Sigmoid colon (tissue), 7 donors: ENCODE measurements around the gene TYR. TPM values are rescaled to one million over a fixed set of nuclear protein-coding genes. Genes with fewer than 3 reads are reported as not detected.
"Not testable (repeated sequence)": the region's sequence is repeated elsewhere in the genome, so short reads cannot be mapped to it uniquely, and the experiment has no call there.

Source experiments
- DNase-seq: peaks from one replicate; pipeline ENCODE4 v3.0.0-alpha.2; 2019
- H3K27ac ChIP-seq, 4 donors: fragments of 200-600 bp; sonication (generic); one replicate each; pipeline ENCODE4 v1.5.1; 2016 to 2019; ENCODE audit warnings: mild to moderate bottlenecking in 1 of 4
- H3K27me3 ChIP-seq, 3 donors: fragments of 200-600 bp; sonication (generic); one replicate each; pipeline ENCODE4 v1.5.1; 2019; ENCODE audit warnings: mild to moderate bottlenecking in 1 of 3
- H3K36me3 ChIP-seq, 4 donors: fragments of 200-600 bp; sonication (generic); one replicate each; pipeline ENCODE4 v1.5.1; 2016 to 2019
- H3K4me1 ChIP-seq, 4 donors: fragments of 200-600 bp; sonication (generic); one replicate each; pipeline ENCODE4 v1.5.1; 2017 to 2019
- H3K4me3 ChIP-seq, 4 donors: fragments of 200-600 bp; sonication (generic); one replicate each; pipeline ENCODE4 v1.5.1; 2017 to 2019; ENCODE audit warnings: mild to moderate bottlenecking in 2 of 4, moderate library complexity in 1 of 4
- H3K9me3 ChIP-seq, 4 donors: fragments of 200-600 bp in 3 of 4; sonication (generic) in 3 of 4; one replicate each; pipeline versions ENCODE4 v1.5.1 to v1.6.1; 2013 to 2019
- EP300 ChIP-seq, 4 donors: sonication (generic); formaldehyde crosslinking; IDR thresholded peaks; one replicate each; pipeline ENCODE4 v1.6.1; 2017; ENCODE audit warnings: antibody characterized with exemption in 4 of 4
- POLR2A ChIP-seq, 2 donors: fragments of 450-650 bp; IDR thresholded peaks; one replicate each; pipeline ENCODE4 v1.6.1; 2016; ENCODE audit warnings: antibody characterized with exemption in 2 of 2, mild to moderate bottlenecking in 2 of 2, moderate library complexity in 2 of 2
- POLR2AphosphoS5 ChIP-seq, 4 donors: sonication (generic); formaldehyde crosslinking; IDR thresholded peaks; one replicate each; pipeline ENCODE4 v1.6.1; 2017; ENCODE audit warnings: antibody characterized with exemption in 4 of 4
- WGBS, 2 donors: extraction: QIAGEN DNeasy Blood & Tissue Kit; methylation state at CpG; one replicate each; pipeline ENCODE4 v1.1.7; 2013; 5-methylcytosine and 5-hydroxymethylcytosine counted together
- intact Hi-C: fragments of 100-400 bp; cut with DNase I; formaldehyde crosslinking; loops from one replicate; pipeline ENCODE4 v1.15.1; 2023
- polyA plus RNA-seq, 3 donors: library from polyadenylated mRNA; stranded (reverse); fragments of 200-250 nt; gene quantifications; one replicate each; pipeline ENCODE4 v1.2.3, GENCODE V29; 2013
- total RNA-seq, 4 donors: library from RNA; depleted of rRNA; stranded (reverse); fragments of >200 nt; gene quantifications; one replicate each; pipeline ENCODE4 v1.1.0, GENCODE V29; 2016
- TF ChIP-seq, protein P1 (sequence below), 4 experiments: fragments of 450-650 bp in 3 of 4; fragments of 200-600 bp in 1 of 4; IDR thresholded peaks; one replicate each; pipeline ENCODE4 v1.5.1; 2016 to 2019; ENCODE audit warnings: antibody characterized with exemption in 4 of 4, mild to moderate bottlenecking in 3 of 4, moderate library complexity in 2 of 4
- donor health status: healthy with polysubstance abuse.
- donor health status: Bipolar disorder and iron deficiency.
- donor health status: healthy.

TYR gene
- total and polyA plus RNA-seq, 7 donors = not detected

DNA sequence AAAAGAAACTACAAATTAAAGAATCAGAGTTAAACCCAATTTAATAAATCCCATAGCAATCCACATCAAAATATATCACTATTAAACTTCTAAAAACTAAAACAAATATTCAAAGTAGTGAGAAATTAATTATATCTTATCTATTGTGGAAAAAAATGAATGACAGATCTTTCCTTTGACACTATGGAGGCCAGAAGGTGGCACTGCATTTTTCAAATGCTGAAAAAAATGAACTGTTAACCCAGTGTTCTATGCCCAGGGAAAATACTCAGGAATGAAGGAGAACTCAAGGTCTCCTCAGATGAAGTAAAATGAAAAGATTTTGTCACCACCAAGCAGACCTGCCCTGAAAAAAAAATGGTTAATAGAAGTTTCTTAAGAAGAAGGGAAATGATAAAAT lies 27.7 kb downstream of the TYR start:
- no peaks in the 10 kb centered on the region for H3K4me1 ChIP-seq
- no peak for DNase-seq
- no peaks in the 10 kb centered on the region for H3K36me3 ChIP-seq
- no peak overlapping the region for H3K4me3 ChIP-seq
- H3K27ac ChIP-seq = no peak overlapping the region
- TF ChIP-seq POLR2A (IDR thresholded peaks at IDR 0.05) = no peak
- TF ChIP-seq, protein P1, sequence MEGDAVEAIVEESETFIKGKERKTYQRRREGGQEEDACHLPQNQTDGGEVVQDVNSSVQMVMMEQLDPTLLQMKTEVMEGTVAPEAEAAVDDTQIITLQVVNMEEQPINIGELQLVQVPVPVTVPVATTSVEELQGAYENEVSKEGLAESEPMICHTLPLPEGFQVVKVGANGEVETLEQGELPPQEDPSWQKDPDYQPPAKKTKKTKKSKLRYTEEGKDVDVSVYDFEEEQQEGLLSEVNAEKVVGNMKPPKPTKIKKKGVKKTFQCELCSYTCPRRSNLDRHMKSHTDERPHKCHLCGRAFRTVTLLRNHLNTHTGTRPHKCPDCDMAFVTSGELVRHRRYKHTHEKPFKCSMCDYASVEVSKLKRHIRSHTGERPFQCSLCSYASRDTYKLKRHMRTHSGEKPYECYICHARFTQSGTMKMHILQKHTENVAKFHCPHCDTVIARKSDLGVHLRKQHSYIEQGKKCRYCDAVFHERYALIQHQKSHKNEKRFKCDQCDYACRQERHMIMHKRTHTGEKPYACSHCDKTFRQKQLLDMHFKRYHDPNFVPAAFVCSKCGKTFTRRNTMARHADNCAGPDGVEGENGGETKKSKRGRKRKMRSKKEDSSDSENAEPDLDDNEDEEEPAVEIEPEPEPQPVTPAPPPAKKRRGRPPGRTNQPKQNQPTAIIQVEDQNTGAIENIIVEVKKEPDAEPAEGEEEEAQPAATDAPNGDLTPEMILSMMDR (IDR thresholded peaks at IDR 0.05) = no peak
- TF ChIP-seq EP300 (IDR thresholded peaks at IDR 0.05) = no peak
- no peak for TF ChIP-seq POLR2AphosphoS5 (IDR thresholded peaks at IDR 0.05)
- intact Hi-C loops = no loop called here
- no peaks in the 10 kb centered on the region for H3K27me3 ChIP-seq
- H3K9me3 ChIP-seq = no peaks in the 10 kb centered on the region

DNA sequence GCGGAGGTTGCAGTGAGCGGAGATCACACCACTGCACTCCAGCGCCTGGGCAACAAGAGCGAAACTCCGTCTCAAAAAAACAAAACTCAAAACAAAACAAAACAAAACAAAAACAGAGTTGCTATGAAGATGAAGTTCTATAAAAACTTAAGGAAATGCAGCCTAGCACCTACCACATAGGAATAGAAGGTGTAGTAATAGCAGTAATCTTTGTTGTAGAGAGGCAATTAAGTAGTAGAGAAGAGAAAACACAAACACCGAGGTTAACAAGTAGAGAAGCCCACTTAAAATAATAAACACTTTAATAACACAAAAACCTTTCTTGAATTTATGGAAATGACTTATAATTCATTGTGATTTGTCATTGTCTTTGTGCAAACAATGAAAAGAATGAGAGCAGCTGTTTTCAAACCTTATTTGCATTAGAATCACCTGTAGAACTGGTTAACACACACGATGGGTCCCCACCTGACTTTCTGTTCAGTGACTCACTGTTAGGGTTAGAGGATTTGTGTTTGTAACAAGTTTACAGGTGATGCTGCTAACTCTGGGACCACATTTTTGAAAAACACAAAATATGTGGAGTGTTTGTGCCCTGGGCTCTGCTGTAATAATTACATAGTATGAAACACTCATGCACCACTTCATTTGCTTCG lies 43.1 kb downstream of the TYR start:
- no peak for DNase-seq
- Histone ChIP-seq H3K4me1 (no peaks in the 10 kb centered on the region), H3K9me3 (no peaks in the 10 kb centered on the region), H3K27me3 (no peaks in the 10 kb centered on the region), H3K4me3 (no peak overlapping the region), H3K36me3 (no peaks in the 10 kb centered on the region), H3K27ac (no peak overlapping the region)
- TF ChIP-seq EP300 (IDR thresholded peaks at IDR 0.05) = no peak
- TF ChIP-seq POLR2A (IDR thresholded peaks at IDR 0.05) = no peak
- no peak for TF ChIP-seq POLR2AphosphoS5 (IDR thresholded peaks at IDR 0.05)
- TF ChIP-seq, protein P1 (IDR thresholded peaks at IDR 0.05) = no peak
- intact Hi-C loops = no loop called here
- WGBS, 2 donors = 69 to 77% methylated on average over 8 of the region's 8 CpGs

DNA sequence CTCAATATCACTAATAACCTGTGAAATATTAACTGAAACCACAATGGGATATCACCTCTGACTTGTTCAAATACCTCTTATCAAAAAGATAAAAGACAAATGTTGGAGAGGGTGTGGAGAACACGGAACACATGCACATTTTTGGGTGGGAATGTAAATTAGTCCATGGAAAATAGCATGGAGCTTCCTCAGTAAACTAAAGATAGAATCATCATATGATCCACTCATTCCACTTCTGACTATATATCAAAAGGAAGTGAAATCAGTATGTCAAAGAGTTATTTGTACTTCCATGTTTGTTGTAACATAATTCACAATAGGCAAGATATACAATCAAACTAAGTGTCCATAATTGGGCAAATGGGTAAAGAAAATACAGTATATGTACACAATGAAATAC lies 57.4 kb downstream of the TYR start:
- no peaks in the 10 kb centered on the region for H3K36me3 ChIP-seq
- H3K9me3 ChIP-seq = no peaks in the 10 kb centered on the region
- no peaks in the 10 kb centered on the region for H3K4me1 ChIP-seq
- DNase-seq = no peak
- H3K27me3 ChIP-seq = no peaks in the 10 kb centered on the region
- TF ChIP-seq POLR2A (IDR thresholded peaks at IDR 0.05) = no peak
- TF ChIP-seq, protein P1 (IDR thresholded peaks at IDR 0.05) = no peak
- no peak for TF ChIP-seq EP300 (IDR thresholded peaks at IDR 0.05)
- no peak for TF ChIP-seq POLR2AphosphoS5 (IDR thresholded peaks at IDR 0.05)
- intact Hi-C loops = no loop called here
- 19 to 48% methylated on average over 1 of the region's 1 CpG for WGBS, 2 donors
- H3K4me3 ChIP-seq = no peak overlapping the region
- no peak overlapping the region for H3K27ac ChIP-seq

DNA sequence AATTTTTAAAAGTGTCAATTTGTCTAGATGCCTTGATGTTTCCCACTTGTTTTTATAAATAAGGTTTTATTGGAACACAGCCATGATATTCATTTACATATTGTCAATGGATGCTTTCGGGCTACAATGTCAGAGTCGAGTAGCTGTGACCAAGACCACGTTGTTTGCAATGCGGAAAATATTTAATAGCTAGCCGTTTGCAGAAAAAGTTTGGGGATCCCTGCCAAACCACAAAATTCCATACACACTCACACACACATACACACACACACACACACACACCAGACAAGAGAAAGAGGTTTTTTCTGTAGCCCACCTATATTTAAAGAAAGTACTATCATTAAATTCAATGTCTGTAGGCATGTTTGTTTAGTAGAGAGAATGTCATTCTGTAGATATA lies 58.3 kb downstream of the TYR start:
- Histone ChIP-seq H3K27me3 (no peaks in the 10 kb centered on the region), H3K9me3 (no peaks in the 10 kb centered on the region), H3K4me3 (no peak overlapping the region), H3K4me1 (no peaks in the 10 kb centered on the region), H3K27ac (no peak overlapping the region), H3K36me3 (no peaks in the 10 kb centered on the region)
- TF ChIP-seq, protein P1 (IDR thresholded peaks at IDR 0.05) = no peak
- no peak for TF ChIP-seq POLR2AphosphoS5 (IDR thresholded peaks at IDR 0.05)
- TF ChIP-seq EP300 (IDR thresholded peaks at IDR 0.05) = no peak
- no peak for TF ChIP-seq POLR2A (IDR thresholded peaks at IDR 0.05)
- no peak for DNase-seq
- intact Hi-C loops = no loop called here
- WGBS, 2 donors = 86 to 88% methylated on average over 5 of the region's 5 CpGs

DNA sequence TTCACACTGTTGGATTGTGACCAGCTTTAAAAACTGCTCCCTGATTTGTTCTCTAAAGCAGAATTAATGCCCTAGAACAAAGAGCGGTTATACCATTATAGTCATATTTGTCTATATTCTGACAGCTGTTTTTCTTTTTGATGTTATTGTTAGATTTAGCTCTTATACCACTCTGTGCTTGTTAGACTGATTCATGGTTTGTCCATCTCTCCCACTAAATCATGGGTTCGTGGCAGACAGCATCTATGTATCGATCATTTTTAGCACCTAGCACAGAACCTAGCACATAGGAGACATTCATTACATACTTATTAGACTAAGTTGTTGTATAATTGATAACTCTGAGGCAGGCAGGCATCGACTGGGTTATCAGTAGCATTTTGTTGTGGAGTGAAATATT lies 69.3 kb downstream of the TYR start:
- intact Hi-C loops, H3K27ac ChIP-seq, H3K27me3 ChIP-seq, H3K9me3 ChIP-seq, H3K36me3 ChIP-seq, H3K4me3 ChIP-seq, H3K4me1 ChIP-seq, DNase-seq: not testable (repeated sequence)
- WGBS, 2 donors = 68 to 88% methylated on average over 4 of the region's 4 CpGs
